NCI-H345 (cell line): ENCODE measurements around the gene RPN2.

Experiments used
- DNase-seq: peaks from one replicate; lab custom pipeline; 2025; lab: John Stamatoyannopoulos, UW

RPN2 gene

DNA sequence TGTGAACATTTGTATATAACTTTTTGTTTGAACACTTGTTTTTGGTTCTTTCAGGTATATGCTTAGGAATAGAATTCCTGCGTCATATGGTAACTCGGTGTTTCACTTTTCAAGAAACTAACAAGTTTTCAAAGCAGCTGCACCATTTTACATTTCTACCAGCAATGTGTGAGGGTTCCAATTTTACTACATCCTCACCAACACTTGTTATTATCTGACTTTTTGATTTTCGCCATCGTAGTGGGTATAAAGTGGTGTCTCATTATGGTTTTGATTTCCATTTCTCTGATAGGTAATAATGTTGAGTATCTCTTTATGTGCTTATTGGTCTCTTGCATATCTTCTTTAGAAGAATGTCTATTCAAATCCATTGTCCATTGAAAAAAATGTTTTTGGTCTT, 39.8 kb downstream of the RPN2 start:
- DNase-seq: no peak

DNA sequence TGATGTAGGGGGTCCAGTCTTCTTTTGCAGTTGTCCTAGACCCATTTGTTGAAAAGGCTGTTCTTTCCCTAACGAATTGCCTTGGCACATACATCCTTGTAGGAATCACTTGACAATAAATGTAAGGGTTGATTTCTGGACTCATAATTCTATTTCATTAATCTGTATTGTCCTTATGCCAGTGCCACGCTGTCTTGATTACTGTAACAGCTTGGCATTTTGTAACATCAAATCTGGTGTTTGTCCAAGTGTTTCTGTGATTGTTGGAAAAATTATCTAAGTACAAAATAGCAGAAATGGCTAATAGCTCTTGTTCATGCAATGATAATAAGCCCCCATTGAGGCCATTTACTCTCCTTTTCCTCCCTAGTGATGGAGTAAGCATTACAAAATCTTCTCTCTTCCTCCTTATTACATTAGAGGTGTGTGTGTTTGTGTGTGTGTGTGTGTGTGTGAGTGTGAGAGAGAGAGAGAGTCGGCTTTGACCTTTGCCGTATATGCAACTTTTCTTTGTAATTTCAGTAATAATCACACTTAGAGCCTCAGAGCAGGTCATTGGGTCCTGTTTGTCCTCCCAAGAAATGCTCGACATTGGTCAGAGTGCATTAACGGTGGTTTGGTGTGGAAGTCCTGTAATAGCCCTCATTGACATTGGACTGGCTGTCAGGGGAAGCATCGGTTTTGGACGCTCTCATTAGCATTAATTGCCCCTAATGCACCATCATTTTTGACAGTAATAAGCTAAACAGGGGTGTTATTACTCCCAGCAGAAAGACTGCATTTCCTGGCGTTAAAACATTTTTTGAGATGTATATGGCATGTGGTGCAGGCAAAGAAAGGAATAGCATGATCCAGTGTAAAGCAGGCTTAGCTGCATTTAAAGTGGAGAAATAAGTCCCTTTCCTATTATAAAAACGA, 40.9 kb downstream of the RPN2 start:
- DNase-seq: no peak

GRCh38 chr20:37220731-37221130, 41.6 kb downstream of the RPN2 start:
- no peak for DNase-seq

GRCh38 chr20:37222086-37222485, 43.0 kb downstream of the RPN2 start:
- no peak for DNase-seq

- no peak for DNase-seq
Observed at GRCh38 chr20:37223053-37223452, 43.9 kb downstream of the RPN2 start.

GRCh38 chr20:37225146-37225545, 46.0 kb downstream of the RPN2 start:
- no peak for DNase-seq

DNA sequence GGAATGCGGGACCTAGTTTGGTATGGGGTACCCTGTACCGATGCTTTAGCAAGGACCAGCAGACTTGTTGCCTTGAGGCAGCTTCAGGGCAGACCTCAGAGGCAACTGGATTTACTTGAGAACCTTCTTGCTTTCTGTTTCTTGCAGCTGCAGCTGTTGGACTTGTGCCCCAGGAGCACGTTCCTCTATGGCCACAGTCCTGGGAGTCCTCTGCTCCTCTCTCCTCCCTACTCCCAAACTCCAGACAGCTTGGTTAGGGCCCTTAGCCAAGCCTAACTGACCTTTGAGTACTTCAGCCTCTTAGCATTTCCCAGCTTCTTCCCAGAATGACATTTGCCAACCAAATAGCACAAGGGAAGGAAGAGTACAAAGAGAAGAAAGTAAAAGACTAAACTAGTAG, 47.8 kb downstream of the RPN2 start:
- DNase-seq: no peak

- no peak for DNase-seq
Observed at GRCh38 chr20:37228082-37228481, 49.0 kb downstream of the RPN2 start.

GRCh38 chr20:37228656-37229055, 49.5 kb downstream of the RPN2 start:
- no peak for DNase-seq

GRCh38 chr20:37229357-37229756, 50.2 kb downstream of the RPN2 start:
- DNase-seq: no peak

DNA sequence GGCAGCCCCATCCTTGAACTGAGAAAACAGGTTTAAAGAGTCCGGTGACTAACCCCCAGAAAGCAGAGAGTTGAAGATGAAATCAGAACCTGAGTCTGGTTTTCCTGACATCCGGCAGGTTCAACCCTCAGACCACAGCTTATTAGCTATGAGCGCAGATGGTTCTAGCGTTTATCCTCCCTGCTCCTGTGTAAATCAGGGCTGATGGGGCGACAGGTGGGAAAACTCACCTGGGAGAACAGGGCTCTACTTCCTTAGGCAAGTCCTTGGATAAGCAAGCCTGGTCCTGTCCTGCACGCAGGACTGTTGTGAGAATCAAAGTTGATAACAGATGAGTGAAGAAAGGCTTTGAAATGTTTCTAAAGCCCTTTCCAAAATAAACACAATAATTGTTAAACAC, 51.1 kb downstream of the RPN2 start:
- no peak for DNase-seq

DNA sequence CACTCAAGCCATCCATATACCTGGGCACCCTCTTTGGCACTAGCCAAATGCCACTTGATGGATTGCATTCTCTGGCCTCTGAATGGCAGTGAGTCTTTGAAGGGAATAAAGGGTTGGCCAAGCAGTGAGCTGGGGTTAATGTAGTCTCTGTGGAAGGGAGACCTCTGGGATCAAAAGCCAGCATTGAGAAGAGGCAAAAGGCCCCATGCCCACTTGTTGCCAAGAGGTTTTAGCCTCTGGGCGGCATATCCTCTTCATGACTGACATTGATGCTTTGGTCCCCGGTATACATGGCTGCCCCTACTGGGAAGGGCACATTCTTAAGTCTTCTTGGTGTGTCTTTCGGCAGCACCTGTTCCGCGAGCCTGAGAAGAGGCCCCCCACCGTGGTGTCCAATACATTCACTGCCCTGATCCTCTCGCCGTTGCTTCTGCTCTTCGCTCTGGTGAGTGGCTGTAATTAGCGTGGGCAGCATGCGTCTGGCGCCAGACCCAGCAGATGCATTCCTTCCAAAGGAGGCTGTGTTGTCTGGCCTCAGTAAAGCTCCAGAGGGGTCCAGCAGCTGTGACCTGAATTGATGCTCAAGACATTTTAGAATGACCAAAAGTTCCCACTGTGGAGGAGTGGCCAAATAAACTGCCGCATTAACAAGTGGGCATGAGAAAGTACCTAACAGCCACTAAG, 53.0 kb downstream of the RPN2 start:
- no peak for DNase-seq

DNA sequence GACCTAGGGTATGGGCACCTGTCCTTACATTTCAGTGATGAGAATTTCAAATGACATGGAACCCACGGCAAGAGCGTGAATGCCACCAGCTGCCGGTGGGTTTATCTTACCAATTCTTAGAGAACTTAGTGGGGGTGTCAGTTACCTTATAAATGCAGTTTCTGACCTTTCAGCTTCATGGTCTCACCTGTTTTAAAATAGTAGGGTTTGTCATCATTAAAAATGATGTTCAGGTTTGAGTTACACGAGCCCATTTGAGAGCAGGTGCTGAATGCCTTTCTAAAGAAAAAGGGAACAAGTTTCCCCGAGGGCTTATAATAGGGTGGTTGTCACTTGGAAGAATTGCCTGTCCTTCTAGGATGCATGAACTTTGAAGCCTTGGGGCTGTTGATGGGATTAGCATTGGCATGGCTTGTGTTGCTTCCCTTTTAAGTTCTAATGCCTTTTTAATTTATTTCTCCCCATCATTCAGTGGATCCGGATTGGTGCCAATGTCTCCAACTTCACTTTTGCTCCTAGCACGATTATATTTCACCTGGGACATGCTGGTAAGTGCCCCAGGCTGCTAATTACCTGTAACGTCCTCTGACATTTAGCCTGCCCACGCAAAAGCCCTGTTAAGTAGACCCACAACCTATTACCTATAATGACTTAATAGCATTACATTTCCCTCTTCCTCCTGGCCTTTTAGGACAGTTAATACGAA, 54.6 kb downstream of the RPN2 start:
- DNase-seq: no peak

DNA sequence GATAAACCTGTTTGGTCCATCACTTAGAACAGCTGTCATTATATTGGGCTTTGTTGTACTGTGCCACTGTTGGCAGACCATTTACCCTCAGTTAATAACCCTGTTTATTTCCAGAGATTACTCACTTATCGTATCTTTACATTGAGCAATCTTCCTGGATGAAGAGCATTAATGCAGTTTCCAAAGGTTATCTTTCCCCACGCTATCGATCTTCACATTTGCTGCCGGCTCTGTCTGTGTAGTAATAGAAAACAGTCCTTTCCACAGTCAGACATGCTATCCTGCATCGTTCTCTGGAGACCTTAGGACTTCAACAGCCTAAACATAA, 55.1 kb downstream of the RPN2 start:
- no peak for DNase-seq

GRCh38 chr20:37235065-37235464, 55.9 kb downstream of the RPN2 start:
- no peak for DNase-seq

GRCh38 chr20:37236462-37236861, 57.3 kb downstream of the RPN2 start:
- no peak for DNase-seq

DNA sequence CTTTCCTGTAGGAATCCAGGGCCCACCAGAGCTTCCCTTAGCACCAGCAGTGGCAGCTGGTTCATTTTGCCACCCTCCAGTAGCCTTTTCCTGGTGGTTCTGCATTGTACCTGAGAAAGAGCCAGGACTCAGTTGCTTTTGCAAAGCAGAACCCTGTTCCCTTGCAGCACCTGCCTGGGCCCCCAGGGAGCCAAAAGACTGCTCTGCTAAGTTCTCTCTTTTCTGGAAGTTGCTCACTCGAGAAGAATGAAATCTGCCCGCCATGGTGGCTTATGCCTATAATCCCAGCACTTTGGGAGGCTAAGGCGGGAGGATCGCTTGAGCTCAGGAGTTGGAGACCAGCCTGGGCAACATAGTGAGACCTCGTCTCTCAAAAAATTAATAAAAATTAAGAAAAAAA, 58.5 kb downstream of the RPN2 start:
- no peak for DNase-seq

DNA sequence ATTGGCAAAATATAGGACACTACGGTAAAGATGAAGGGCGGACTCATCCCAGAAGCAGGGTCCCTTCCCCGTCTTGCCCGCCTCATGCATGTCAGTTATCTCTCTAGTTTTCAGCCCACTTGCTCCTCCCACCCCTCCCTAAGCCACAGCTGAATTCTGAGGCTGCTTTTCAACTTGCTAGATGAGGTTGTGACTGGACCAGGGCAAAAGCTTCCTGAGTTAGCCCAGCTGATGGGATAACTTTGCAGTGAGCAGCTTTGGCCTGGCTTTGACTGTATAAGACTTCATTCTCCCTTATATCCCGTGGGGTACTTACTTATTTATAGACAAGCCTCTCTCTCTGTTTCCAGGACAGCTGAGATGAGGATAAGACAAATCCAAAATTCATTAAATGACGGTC, 59.3 kb downstream of the RPN2 start:
- no peak for DNase-seq

DNA sequence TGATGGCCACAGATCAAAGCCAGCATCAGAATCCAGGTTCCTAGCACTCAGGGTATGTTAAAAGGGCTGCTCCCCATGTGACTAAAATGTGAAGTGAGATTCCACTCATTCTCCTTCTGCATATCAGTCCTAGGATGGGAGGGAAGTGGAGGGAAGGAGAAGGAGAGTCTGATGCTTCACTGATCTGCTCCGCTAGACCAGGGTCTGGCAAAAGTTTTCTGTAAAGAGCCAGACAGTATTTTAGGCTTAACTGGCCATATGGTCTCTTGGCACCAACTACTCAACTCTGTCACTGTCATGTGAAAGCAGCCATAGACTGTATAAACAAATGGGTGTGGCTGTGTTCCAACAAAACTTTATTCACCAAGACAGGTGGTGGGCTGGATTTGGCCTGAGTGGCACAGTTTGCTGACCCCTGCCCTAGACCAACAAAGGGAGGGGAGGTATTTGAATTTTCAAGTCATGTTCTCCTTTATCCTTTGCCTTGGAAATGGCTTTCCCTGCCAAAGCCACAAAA, 59.9 kb downstream of the RPN2 start:
- no peak for DNase-seq

DNA sequence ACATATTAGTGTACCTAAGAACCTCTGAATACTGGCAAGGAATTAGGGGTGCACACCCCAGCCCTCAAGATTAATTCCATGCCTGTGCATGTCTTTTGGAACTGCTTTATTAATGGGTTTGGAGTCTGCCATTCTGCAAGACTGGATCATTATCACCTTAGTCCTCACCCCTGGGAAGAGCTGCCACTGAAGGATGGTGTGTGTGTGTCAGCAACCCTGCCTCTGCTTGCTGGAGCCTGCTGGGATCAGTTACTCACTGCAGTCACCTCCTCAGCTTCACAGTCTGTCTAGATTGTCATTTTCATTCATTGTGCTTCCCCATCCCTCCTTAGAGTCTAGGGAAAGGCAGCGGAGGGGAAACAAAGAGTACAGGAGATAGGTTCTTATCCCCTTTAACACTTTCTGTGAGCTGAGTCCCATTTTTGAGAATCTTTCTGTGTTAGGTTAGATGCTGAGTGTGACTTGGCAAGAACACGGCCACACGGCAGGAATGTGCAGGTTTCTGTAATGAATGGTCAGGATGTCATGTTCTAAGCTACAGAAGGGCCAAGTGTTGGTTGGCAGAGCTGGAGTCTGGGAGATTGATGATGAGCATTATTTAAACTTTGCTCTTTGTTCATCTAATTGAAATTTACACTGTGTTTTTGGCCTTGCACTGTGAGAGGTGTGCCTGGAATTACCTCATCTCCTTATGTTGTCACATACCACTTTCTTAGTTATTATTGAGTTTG, 61.4 kb downstream of the RPN2 start:
- DNase-seq: no peak

DNA sequence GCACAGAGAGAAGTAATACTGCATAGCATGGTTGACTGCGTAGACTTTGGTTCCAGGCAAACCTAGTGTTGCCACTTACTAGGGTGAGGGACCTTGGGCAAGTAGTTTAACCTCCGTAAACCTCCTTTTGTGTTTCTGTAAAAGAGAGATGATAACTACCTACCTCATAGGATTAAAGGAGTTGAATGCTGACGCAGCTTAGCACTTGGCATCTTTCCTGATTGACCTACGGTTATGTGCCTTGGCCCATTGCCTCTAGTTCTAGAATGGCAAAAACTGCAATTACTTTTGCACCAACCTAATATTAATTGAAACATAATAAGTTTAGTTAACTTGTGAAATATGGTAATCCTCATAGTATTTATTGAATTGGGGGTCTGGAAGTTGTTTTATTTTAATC, 63.4 kb downstream of the RPN2 start:
- DNase-seq: no peak
